Body of pancreas (tissue), 4 donors: ENCODE results near the gene ZBTB8A.

Experiments used
- CTCF ChIP-seq, 7 experiments: fragments of 450-650 bp in 4 of 7; fragments of 200-600 bp in 3 of 7; sonication (generic) in 3 of 7; IDR thresholded peaks; one replicate each; pipeline ENCODE4 v1.5.1; 2016 to 2019; ENCODE audit warnings: antibody characterized with exemption in 7 of 7
- POLR2A ChIP-seq, 3 donors: fragments of 450-650 bp; IDR thresholded peaks; one replicate each; pipeline ENCODE4 v1.6.1; 2016; ENCODE audit warnings: antibody characterized with exemption in 3 of 3, mild to moderate bottlenecking in 2 of 3

DNA sequence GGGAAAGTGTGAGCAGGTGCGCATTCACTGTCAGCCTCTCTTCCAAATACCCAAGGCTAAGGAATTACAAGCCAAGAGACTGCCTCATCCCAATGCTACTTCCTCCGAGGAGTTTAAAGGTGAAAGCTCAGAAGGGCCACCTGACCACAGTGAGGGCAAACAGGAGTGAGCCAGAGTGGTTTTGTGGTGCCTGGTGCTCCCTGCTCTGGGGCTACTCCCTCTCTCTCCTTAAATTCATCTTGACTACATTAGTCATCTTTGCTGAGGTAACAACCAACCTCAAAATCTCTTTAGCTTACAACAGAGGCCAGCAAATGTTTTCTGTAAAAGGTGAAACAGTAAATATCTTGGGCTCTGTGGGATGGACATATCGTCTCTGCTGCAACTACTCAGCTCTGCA, 14.2 kb upstream of the ZBTB8A start:
- no peak for TF ChIP-seq POLR2A (IDR thresholded peaks at IDR 0.05)
- no peak for TF ChIP-seq CTCF (IDR thresholded peaks at IDR 0.05)
